ENCODE measurements around the gene HEXA. TPM values are rescaled to one million over a fixed set of nuclear protein-coding genes. Genes with fewer than 3 reads are reported as not detected.

Gene HEXA
- total and polyA plus RNA-seq, 9 of the 15 experiments (the other 6 are each of a cell fraction or from before 2014, with no cell fraction given) = 22.2 to 136 (median 68.9) TPM

- no peak for TF ChIP-seq FOXM1 (IDR thresholded peaks at IDR 0.05; ENCODE audit: low read depth)
- TF ChIP-seq FOXM1 (CRISPR knock-in tag; IDR thresholded peaks at IDR 0.05; ENCODE audit: low read depth) = 0 out of 2 replicates have a peak, but pooled peaks have one; percentile 37
- peak; percentile 56; the same call in 1 of the 2 replicates for TF ChIP-seq EP300 (IDR thresholded peaks at IDR 0.05; ENCODE audit: low read length)
- peak; percentile 78; the same call in 1 of the 2 replicates for TF ChIP-seq PML (IDR thresholded peaks at IDR 0.05; ENCODE audit: low read length)
- TF ChIP-seq ZNF347 (CRISPR knock-in tag; IDR thresholded peaks at IDR 0.05; ENCODE audit: low read depth) = no peak
- no peak for TF ChIP-seq HNRNPK (IDR thresholded peaks at IDR 0.05; ENCODE audit: low read depth, low read length, poor library complexity, severe bottlenecking)
- TF ChIP-seq ZBTB40 (IDR thresholded peaks at IDR 0.05) = peak; percentile 64
- no peak for TF ChIP-seq ZBTB40 (CRISPR knock-in tag; IDR thresholded peaks at IDR 0.05)
- TF ChIP-seq EHMT2 (IDR thresholded peaks at IDR 0.05) = no peak
- TF ChIP-seq CBFA2T2 (conservative IDR thresholded peaks at IDR 0.05) = peak; percentile 100
- TF ChIP-seq TCF3 (CRISPR knock-in tag; IDR thresholded peaks at IDR 0.05) = peak; percentile 53
- TF ChIP-seq CREB5 (CRISPR knock-in tag; IDR thresholded peaks at IDR 0.05) = no peak
- peak; percentile 85 for TF ChIP-seq GABPB1 (CRISPR knock-in tag; IDR thresholded peaks at IDR 0.05)
- TF ChIP-seq YBX1 (IDR thresholded peaks at IDR 0.05) = no peak
- peak; percentile 68; the same call in 1 of the 2 replicates for TF ChIP-seq ZNF511 (CRISPR knock-in tag; IDR thresholded peaks at IDR 0.05)
- TF ChIP-seq CTBP1 (IDR thresholded peaks at IDR 0.05; ENCODE audit: borderline replicate concordance) = peak; percentile 43; the same call in 1 of the 2 replicates
- no peak for TF ChIP-seq BRD4 (IDR thresholded peaks at IDR 0.05)
- TF ChIP-seq MTA2 (IDR thresholded peaks at IDR 0.05; ENCODE audit: low read depth) = no peak
Observed at GRCh38 chr15:72375846-72376581, at the start of gene HEXA (continued).
